Hematopoietic multipotent progenitor cell treated with erythropoietin and hydrocortisone succinate and interleukin-3 and kit ligand, for 17 days (in vitro differentiated cells): ENCODE results near the gene ZDHHC11B.
"Not testable (repeated sequence)": the region's sequence is repeated elsewhere in the genome, so short reads cannot be mapped to it uniquely, and the experiment has no call there.

Source experiments
- DNase-seq: peaks from one replicate; pipeline ENCODE4 v3.0.0-alpha.2; 2015; ENCODE audit warnings: low spot score

Gene ZDHHC11B

GRCh38 chr5:753567-754142, 30.9 kb downstream of the ZDHHC11B start:
- DNase-seq = not testable (repeated sequence)

DNA sequence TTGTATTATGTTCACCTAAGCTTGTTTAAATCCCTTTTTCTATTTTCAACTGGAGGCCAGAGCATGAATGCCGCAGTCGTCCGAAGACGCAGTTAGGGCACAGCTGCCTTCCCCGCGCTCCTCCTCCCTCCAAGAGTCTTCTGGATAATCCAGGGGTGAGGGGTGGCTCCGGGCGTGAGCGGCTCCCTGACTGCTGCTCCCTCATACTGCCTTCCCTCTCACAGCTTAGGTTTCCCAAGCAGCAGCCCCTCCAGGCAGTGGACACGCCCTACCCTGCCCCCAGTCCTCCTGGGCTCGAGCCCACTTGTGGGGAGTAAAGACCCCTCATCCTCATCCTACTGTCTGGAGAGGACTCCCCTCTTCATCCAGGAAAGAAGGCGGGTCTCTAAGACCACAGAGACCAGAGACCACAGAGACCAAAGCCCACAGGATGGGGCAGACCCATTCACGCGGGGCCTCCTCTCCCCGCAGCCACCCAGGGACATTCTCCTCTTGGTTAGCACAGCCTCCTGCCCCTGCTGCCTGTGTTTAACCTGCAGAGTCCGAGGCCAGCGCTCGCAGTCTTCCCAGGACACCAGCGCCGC, 31.9 kb downstream of the ZDHHC11B start:
- DNase-seq = not testable (repeated sequence)

- not testable (repeated sequence) for DNase-seq
Observed at GRCh38 chr5:751992-752391, 32.5 kb downstream of the ZDHHC11B start.

- no peak for DNase-seq
Observed at GRCh38 chr5:751496-751895, 33.0 kb downstream of the ZDHHC11B start.

GRCh38 chr5:750226-750625, 34.3 kb downstream of the ZDHHC11B start:
- DNase-seq = not testable (repeated sequence)

DNA sequence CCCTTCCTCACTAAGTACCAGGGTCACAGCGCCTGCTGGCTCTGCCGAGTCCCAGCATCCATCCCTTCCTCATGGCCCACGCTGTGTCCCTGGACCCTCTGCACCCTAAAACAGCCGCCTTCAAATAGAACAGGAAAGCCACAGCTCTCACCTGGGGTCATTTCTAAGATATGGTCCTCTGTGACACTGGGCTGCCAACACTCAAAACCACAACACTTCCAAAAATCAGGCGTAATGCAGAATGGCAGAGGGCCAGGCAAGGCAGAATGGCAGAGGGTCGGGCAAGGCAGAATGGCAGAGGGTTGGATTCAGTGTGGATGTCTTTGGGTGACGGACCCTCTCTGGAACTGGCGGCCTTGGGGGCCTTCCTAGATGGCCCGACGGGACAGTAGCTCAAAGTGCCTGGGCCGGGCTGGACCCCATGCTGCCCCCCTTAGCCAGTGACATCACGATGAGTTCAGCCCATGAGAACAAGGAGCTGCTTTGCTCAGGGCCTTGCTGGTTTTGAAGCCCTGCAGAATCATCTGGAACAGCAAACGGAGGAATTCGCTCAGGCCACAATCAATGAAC, 35.3 kb downstream of the ZDHHC11B start:
- no peak for DNase-seq

- not testable (repeated sequence) for DNase-seq
Observed at GRCh38 chr5:748011-748980, 36.2 kb downstream of the ZDHHC11B start.

DNA sequence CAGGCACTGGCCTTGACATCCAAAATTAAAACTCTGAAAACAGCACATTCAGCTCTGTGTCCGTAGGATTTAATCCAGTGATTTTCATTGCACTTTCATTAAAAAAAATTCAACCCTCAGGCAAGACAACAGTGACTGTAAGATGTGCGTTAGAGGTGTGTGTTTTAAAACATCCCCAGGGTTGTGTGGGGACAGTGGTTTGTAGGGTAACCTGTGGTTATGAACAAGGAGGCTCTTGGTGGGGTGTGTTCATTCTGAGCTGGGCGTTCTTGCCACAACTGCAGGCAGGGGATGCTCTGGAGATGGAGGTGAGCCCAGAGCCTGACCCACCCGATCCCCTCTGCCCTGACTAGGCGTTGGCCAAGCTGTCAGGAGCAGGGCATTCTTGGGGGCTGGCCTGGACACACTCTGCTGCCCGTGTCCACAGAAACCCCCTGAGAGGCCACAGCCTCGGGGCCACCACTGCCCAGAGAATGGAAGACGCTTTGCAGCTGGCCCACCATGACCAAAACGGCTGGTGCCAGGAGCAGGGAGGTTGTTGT, 37.2 kb downstream of the ZDHHC11B start:
- not testable (repeated sequence) for DNase-seq

DNA sequence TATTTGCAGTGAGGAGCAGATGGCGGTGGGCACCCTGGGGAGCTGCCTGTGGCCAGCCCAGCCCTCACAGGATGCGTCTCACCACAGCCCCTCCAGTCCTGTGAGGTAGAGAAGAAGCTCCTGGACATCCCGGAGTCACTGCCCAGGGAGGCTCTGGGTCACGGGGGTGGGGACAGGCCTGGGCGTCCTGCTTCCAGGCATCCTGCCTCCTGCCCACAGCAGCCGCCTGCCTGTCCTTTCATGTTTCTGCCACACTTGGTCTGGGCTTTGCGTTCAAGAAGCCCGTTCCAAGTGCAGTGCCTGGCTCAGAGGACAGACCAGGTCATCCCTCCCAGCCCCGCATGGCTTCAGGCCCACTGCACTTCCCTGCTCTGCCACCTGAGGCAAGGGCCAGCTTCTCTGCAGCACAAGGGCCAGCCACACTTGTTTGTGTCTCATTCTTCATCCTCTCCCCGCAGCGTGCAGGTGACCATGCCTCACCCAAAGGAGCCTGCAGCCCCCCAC, 38.2 kb downstream of the ZDHHC11B start:
- no peak for DNase-seq

DNA sequence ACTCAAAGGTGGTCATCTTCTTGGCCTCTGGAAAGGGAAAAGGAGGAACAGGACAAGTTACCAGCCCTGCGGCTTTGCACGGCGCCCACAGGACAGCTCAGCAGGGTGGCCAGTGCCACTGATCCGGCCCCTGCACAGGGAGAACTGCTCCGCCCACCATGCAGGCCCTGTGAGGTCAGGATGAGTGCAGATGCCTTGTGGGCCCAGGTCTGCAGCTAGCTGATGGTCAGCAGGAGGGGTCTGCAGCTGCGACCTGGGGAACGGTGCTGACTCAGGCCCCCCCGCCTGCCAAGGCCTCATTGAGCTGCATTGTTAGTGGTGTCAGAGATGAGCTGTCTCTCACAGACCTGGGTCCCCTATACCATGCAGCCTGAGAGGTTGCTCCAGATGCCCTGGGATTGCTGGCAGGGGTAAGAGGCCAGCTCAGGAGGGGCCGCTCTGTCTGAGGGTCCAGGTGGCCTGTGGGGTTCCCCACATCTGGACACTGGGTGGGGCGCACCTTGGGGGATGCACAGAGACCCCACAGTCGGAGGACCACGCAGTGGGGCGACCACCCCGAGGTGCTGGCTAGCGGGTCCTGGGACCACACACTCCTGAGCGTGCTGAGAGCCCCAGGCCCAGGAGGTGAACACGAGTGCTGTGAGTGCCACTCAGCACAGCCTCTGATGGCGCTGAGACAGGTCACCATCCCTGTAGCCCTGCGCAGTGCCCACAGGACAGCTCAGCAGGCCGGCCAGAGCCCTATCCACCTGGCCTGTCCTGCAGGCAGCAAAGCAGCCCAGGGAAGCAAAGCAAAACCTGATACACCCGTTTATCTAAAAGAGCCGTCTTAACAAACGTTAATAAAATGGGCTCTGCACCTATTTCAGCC, 39.0 kb downstream of the ZDHHC11B start:
- not testable (repeated sequence) for DNase-seq

GRCh38 chr5:743696-744404, 40.7 kb downstream of the ZDHHC11B start:
- not testable (repeated sequence) for DNase-seq

- not testable (repeated sequence) for DNase-seq
Observed at GRCh38 chr5:742276-742675, 42.3 kb downstream of the ZDHHC11B start.

GRCh38 chr5:734145-734544, 50.4 kb downstream of the ZDHHC11B start:
- not testable (repeated sequence) for DNase-seq

- not testable (repeated sequence) for DNase-seq
Observed at GRCh38 chr5:732754-733454, 51.6 kb downstream of the ZDHHC11B start.

DNA sequence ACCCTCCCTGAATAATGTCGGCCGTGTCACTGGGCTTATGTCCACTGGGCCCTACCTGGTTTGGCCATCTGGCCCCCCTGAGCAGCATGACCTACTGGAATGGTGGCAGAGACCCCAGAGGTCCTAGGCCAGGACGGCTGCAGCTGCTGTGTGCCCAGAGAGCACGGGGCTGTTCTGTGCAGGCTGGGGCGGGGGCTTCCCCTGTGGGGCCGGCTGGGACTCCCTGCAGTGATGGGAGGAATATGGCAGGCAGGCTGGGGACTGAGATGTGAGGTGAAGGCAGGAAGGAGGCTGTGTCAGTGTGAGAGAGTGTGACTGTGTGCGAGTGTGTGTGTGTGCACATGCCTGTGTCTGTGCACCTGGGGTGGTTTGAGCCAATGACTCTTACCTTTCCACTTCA, 55.3 kb downstream of the ZDHHC11B start:
- DNase-seq = not testable (repeated sequence)

GRCh38 chr5:727087-727486, 57.4 kb downstream of the ZDHHC11B start:
- DNase-seq = not testable (repeated sequence)

DNA sequence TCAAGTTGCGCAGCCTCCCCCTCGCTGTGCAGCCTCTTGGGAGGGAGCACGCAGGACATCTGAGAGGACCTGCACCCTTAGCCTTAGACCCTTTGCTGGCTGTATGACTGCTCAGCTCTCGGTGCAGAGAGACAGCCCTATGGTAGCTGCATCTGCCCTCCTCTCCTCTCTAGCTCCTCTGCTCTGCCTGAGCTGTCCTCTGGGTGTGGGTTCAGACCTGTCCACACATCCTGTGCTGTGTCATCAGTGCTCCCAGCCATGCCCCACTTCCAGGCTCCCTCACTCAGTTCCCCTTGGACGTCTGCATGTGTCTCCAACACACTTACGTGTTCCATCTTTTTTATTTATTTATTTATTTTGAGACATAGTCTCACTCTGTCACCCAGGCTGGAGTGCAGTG, 60.7 kb downstream of the ZDHHC11B start:
- DNase-seq = not testable (repeated sequence)

DNA sequence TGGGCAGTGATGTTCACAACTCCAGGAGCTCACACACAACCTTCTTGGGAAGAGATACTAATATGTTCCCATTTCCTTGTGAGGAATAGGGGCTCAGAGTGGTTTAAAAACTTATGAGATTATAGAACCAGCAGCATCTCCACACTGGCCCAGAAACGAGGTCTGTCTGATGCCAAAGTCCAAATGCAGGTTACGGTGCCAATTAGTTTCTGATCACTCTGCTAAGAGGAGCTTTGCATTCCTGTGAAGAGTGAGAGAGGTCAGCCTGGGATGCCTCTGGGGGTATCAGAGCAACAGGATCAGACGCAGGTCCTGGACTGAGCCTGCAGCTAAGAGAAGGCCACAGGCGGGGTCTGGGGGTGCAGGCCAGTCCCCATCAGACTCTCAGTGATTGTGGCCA, 61.2 kb downstream of the ZDHHC11B start:
- DNase-seq = not testable (repeated sequence)

- not testable (repeated sequence) for DNase-seq
Observed at GRCh38 chr5:719379-719778, 65.2 kb downstream of the ZDHHC11B start.

GRCh38 chr5:717143-717542, 67.4 kb downstream of the ZDHHC11B start:
- no peak for DNase-seq
